HepG2 (cell line): ENCODE data around the gene BDH2. TPM values are rescaled to one million over a fixed set of nuclear protein-coding genes. Genes with fewer than 3 reads are reported as not detected.

Experiments used
- FOXK1 ChIP-seq: sonication (generic); formaldehyde crosslinking; IDR thresholded peaks from 2 replicates; pipeline ENCODE4 v1.4.0; 2020; ENCODE audit warnings: low read depth, missing genetic modification reagents, borderline replicate concordance
- GFI1 ChIP-seq: sonication (generic); formaldehyde crosslinking; IDR thresholded peaks from 2 replicates; pipeline ENCODE4 v1.5.0; 2020; ENCODE audit warnings: missing genetic modification reagents, mild to moderate bottlenecking, borderline replicate concordance
- IRF2 ChIP-seq: IDR thresholded peaks from 2 replicates; pipeline ENCODE4 v1.6.1; 2018; ENCODE audit warnings: missing genetic modification reagents, missing compliant biosample characterization
- JUNB ChIP-seq: sonication (generic); formaldehyde crosslinking; IDR thresholded peaks from 2 replicates; pipeline ENCODE4 v1.8.0; 2022; ENCODE audit warnings: missing genetic modification reagents, mild to moderate bottlenecking, borderline replicate concordance
- MAZ ChIP-seq, 2 experiments: sonication (generic) in 1 of 2; formaldehyde crosslinking in 1 of 2; IDR thresholded peaks; 2 replicates each; pipeline versions ENCODE4 v1.5.0 to v1.6.1; 2012 to 2020; ENCODE audit warnings: low read depth in 2 of 2, mild to moderate bottlenecking in 2 of 2, borderline replicate concordance in 1 of 2, improper control_type of control experiment in 1 of 2, low read length in 1 of 2, missing genetic modification reagents in 1 of 2, moderate library complexity in 1 of 2
- PHB2 ChIP-seq: fragments of 450-650 bp; IDR thresholded peaks from 2 replicates; pipeline ENCODE4 v1.6.1; 2018; ENCODE audit not compliant: partially characterized antibody
- PHF5A ChIP-seq: IDR thresholded peaks from one replicate; pipeline ENCODE4 v1.6.1; 2018; ENCODE audit warnings: low read depth, missing genetic modification reagents; ENCODE audit not compliant: unreplicated experiment
- RFXANK ChIP-seq: IDR thresholded peaks from 2 replicates; pipeline ENCODE4 v1.6.1; 2016
- TEAD2 ChIP-seq: sonication (generic); formaldehyde crosslinking; IDR thresholded peaks from 2 replicates; pipeline ENCODE4 v1.9.0; 2021; ENCODE audit warnings: missing genetic modification reagents
- ZNF234 ChIP-seq: sonication (generic); formaldehyde crosslinking; conservative IDR thresholded peaks from 2 replicates; pipeline ENCODE4 v1.5.1; 2020; ENCODE audit warnings: mild to moderate bottlenecking, missing genetic modification reagents
- ZNF792 ChIP-seq: IDR thresholded peaks from 2 replicates; pipeline ENCODE4 v1.6.1; 2016
- polyA plus RNA-seq, 8 experiments: library from polyadenylated mRNA; depleted of rRNA in 3 of 8; stranded (reverse) in 7 of 8; unstranded in 1 of 8; fragments of >200 nt; fragmentation: Illumina TruSeq in 4 of 8; extraction: Trizol in 4 of 8; gene quantifications; 2 replicates each; pipeline versions ENCODE4 v1.2.1 to v1.2.3, GENCODE V29; 2011 to 2016; ENCODE audit warnings: low read depth in 4 of 8, missing spikeins in 1 of 8, mixed read lengths in 1 of 8; ENCODE audit not compliant: insufficient read depth in 1 of 8
- total RNA-seq, 5 experiments: library from RNA; depleted of rRNA; stranded (reverse); fragments of >200 nt; fragmentation: Illumina TruSeq; extraction: Trizol; gene quantifications; 2 replicates each; pipeline ENCODE4 v1.2.3, GENCODE V29; 2016; ENCODE audit warnings: low read depth in 1 of 5
- TF ChIP-seq, protein P1 (sequence below): sonication (generic); formaldehyde crosslinking; IDR thresholded peaks from 2 replicates; pipeline ENCODE4 v1.4.0; 2020; ENCODE audit warnings: mild to moderate bottlenecking, missing genetic modification reagents

BDH2 gene
- total and polyA plus RNA-seq, 2 of the 13 experiments (the other 11 are each of a cell fraction or from before 2014, with no cell fraction given), result 34.8 to 46.2 TPM

GRCh38 chr4:103100691-103101090 is 1.1 kb upstream of the BDH2 start (continued):
- no peak for TF ChIP-seq FOXK1 (CRISPR knock-in tag)
- no peak for TF ChIP-seq TEAD2 (CRISPR knock-in tag)
- TF ChIP-seq JUNB (CRISPR knock-in tag), result no peak
- TF ChIP-seq ZNF792, result no peak
- TF ChIP-seq ZNF234 (CRISPR knock-in tag), result no peak
- TF ChIP-seq PHF5A (CRISPR knock-in tag), result no peak
- no peak for TF ChIP-seq RFXANK
- no peak for TF ChIP-seq PHB2
- TF ChIP-seq IRF2, result no peak
- no peak for TF ChIP-seq GFI1 (CRISPR knock-in tag)
- TF ChIP-seq MAZ (IDR thresholded peaks at IDR 0.05; ENCODE audit: borderline replicate concordance, low read depth, low read length), result no peak
- no peak for TF ChIP-seq MAZ (CRISPR knock-in tag; IDR thresholded peaks at IDR 0.05; ENCODE audit: low read depth)
- TF ChIP-seq, protein P1, sequence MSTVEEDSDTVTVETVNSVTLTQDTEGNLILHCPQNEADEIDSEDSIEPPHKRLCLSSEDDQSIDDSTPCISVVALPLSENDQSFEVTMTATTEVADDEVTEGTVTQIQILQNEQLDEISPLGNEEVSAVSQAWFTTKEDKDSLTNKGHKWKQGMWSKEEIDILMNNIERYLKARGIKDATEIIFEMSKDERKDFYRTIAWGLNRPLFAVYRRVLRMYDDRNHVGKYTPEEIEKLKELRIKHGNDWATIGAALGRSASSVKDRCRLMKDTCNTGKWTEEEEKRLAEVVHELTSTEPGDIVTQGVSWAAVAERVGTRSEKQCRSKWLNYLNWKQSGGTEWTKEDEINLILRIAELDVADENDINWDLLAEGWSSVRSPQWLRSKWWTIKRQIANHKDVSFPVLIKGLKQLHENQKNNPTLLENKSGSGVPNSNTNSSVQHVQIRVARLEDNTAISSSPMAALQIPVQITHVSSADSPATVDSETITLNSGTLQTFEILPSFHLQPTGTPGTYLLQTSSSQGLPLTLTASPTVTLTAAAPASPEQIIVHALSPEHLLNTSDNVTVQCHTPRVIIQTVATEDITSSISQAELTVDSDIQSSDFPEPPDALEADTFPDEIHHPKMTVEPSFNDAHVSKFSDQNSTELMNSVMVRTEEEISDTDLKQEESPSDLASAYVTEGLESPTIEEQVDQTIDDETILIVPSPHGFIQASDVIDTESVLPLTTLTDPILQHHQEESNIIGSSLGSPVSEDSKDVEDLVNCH (CRISPR knock-in tag), result no peak
